DMS 273 treated with DMSO at 0.1 percent for 48 hours (cell line): ENCODE data around the gene ATP8B4.

ENCODE experiments used
- DNase-seq: peaks from one replicate; lab custom pipeline; 2025; lab: John Stamatoyannopoulos, UW

The ATP8B4 gene

DNA sequence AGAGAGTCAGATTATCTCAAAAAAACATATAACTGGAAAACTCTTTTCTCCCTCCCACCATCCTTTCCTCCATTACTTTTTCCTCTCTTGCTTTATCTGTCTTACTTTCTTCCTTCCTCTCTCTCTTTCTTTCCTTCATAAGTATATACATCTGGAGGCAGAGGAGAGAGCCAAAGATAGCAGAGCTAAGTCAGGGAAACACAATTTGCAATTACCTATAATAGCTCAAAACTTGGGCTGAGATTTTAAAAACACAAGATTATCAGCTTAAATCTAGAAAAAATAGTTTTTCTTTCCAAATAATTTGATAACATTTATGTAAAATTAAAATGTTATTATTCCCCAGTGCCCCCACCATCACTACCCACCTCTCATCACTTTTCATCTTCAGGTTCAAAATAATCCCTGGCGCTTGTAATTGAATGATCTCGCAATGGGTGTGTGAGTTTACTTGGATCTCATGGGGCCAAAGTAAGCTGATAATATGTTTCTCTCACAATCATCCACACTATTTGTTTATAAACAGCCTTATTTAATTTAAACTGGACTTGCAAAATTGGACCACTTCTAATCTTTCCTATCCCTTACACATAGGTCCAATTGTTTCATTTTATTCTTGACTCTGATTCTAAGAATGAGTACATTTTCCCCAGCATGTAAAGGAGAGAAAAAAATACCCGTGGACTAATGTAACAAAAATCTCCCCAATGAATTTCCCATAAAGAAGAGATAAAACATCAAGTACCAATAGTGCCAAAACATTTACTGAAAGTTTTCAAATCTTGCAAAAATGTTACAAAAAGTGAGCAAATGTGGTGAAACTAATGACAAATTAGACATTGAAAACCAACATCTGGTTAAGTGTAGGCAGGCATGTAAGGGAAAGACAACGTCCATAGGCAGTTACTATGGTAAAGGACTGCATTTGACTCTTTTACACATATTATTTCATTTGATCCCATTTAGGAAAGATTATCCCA lies 261.2 kb downstream of the ATP8B4 start:
- no peak for DNase-seq

DNA sequence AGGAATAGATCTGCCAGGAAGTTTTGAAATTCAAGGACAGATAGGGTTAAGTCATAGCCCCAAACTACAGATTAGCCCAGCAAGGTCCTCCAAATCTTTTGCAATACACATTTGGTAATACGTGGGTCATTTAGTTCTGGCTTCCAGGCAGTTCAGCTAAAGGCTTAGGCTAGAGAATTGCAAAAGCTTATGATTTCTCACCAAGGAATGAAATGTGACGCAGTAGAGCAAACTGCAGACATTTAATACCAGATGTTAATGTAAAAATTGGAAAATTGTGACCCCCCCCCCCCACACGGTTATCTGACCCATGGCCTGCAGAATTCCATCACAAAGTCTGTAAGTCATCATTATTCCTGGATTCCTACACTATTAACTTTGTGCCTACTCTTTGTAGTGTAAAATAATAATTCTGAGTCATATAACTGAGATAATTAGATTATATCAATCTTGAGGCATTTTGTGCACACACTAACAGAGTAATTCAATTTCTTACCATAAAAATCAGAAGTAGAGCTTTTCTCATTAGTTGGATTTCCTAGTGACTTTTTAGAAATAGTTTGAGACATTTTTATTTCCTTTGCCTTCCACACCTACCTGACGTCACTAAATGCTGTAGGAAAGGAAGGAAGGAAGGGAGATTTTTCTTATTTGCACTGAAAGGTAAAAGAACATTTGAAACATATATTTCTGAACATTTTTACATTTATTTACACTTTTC lies 263.0 kb downstream of the ATP8B4 start:
- no peak for DNase-seq

DNA sequence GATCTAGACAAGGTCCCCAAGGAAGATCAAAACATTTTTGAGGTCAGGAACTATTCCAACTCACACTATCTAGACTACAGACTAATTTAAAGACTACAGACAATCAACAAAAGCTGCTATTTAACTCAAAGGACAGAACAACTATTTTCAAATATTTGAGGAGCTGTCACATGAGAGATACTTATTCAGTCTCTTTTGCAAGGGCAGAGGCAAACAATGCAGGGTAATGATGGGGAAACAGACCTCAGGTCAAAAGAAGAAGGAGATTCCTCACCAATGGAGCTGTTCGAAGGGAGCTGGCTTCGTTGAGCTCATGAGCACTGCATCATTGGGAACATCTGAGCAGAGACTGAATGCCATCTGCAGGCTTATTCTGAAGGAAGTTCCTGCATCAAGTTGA lies 266.3 kb downstream of the ATP8B4 start:
- DNase-seq, result no peak

DNA sequence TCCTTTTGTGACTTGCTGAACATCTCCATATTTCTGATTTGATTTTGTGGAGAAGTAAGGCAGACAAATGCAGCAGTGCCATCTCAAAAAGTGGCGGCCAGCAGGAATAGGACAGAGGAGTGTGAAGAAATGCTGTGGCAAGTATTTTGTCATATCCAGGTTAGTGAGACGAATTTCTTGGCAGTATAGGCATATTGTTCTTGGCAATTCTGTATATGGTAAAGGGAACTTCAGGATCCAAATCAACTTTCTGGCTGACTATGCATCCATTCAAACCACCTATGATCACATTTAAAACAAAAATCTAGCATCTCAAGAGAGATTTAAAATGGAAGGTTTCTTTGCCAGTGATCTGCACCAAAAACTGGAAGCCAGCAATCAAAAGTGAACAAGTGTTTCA lies 270.2 kb downstream of the ATP8B4 start:
- no peak for DNase-seq

DNA sequence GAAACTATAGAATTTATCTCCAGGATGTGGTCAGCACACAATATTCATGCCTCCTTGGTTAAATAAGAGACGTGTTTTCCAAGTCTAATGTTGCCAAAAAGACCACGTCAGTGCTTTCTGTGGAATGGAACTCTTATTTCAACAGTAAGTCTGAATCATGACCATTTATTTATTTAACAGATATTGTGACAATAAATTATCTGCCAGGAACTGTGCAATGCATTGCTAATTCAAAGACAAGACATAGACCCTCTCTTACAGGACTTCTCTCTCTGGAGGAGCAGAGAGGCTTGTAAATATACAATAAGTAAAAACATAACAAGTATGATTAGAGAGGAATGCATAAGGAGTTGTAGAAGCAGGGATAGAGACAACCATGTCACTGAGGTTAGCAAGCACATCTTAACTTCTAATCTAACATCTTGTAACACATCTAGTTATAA lies 270.7 kb downstream of the ATP8B4 start:
- no peak for DNase-seq

DNA sequence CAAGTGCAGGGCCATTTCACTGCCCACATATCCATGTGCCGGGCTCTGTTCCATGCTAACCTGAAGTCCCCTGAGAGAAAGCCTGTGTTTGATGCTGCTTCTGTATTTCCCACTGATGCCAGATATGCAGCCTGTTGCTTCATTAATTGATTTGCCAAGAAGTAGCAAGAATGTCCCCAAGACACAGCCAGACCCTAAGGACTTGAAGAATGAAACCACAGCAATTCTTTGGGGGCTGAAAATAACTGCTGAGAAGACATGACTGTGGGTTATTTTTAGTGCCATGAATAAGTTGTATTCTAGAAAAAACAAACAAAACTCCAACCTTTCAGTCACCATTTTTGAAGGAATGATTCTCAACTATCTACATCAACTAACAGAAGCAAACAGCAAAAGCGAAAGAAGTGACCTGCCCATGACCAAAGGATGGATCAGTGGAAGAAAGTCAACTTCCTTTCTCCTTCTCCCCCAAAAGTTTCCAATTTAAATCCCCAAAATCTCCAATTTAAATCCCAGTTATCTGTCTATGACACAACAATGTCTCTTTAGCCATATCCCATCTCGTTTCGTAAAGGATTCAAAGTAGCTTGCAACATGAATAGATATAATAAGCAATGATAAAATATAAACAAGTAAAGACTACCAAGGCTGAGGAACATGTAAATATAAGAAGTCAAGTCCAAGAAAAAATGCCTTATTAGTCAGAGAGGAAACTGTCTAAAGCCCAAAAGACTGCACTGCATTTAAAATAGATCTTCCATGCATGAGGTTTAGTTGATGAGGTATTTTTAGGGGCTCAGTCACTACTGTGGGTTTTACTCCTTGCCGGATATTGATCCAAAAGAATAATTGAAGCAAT lies 271.4 kb downstream of the ATP8B4 start:
- DNase-seq, result no peak

DNA sequence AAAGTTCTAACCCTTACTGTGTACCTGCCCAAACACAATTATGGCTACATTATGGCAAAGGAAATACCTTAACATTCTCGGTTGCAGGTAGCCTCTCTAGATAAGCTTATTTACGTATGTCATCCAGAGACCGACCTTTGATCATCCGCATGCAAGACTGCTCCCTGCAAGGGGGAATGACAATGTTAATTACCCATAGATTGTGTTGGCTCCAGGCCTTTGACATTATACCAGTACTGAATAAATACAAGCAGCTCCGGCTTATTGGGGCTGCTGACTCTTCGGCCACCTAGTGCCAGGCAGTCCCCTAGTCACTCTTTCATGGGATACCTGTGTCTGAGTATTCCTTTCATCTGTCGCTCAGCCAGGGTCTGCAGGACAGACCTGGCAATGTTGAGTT lies 274.6 kb downstream of the ATP8B4 start:
- DNase-seq, result no peak

DNA sequence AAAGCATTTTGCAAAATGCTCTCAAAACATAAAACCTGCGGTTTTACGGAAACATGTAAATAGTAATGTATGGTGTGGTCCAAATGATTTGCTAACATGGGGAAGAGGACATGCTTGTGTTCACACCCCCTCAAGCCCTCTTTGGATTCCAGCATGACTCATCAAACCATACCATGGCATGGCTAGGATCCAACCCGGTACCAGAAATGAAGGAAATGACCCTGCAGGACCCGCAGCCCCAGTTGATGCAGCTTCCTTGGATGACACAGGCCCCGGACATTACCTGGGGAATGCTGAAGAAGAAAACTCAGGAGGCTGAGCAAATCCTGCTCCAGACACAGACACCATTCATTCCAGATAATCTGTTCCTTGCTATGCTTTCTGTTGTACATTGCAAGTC lies 275.3 kb downstream of the ATP8B4 start:
- no peak for DNase-seq

DNA sequence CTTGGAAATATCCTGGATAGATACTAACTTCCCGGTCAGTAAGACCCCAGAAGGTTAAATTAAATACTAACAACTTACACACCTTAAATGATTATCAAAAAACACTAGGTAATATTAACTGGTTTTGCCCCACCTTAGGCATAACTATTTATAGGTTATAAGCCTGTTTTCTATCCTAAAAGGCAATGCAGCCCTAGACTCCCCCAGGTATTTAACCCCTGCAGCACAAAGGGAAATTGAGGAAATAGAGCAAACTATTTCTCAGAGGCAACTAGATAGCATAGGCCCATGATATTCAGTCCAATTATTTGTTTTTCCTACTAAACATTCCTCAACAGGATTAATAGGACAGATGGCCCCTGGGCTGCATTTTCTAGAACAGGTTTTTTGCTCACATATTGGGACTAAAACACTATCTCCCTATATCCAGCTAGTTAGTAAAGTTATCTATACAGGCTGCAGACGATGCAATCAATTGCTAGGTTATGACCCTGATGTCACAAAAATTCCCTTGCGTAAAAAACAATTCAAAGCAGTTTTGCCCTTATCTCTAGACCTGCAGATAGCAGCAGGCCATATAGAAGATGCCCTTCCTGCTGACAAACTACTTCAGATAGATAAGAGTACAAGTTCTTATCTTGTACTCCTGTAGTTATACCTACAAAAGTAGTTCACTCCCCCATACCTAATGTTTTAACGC lies 276.9 kb downstream of the ATP8B4 start:
- no peak for DNase-seq

DNA sequence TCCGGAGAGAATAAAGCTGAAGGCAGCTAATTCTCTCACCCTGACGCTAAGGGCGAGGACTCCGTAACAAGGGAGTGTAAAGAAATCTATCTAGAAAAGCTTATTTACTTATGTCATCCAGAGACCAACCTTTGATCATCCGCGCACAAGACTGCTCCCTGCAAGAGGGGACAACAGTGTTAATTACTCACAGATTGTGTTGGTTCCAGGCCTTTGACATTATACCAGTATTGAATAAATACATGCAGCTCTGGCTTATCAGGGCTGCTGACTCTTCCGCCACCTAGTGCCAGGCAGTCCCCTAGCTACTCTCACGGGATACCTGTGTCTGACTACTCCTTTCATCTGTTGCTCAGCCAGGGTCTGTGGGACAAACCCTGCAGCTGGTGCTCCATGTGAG lies 286.5 kb downstream of the ATP8B4 start:
- DNase-seq, result no peak

DNA sequence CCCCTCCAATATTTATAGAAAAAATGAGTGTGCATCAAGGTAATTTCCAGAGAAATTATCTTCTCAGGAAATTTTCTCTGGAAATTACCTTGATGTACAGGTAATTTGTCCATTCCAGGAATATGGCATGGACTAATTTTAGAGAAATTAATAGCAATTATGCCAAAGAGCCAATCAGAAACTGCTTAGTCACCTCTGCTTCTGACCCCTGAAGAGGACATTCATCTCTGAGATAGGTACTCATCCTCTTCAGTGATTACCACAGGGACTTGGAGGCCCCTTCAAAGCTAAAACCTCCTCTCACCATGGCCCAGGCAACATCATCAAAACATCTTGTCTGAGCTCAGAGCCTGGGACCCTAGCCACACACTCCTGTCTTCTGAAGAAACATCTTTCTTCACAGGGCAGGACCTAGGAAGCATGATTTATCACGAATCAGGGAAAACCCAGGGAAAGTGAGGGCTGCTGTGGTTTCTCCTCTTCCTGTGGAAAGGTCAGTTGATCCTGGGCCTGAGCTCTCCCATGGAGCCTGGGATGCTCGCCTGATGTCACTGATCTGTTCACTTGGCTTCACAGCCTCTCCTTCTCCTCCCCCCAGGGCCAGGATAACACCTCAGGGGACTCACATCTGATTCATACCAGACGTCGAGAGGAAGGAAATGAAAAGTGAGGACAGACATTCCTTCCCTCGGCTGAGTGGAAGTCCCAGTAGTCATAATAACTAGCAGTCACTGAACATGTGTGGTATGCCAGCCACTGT lies 287.6 kb downstream of the ATP8B4 start:
- no peak for DNase-seq

DNA sequence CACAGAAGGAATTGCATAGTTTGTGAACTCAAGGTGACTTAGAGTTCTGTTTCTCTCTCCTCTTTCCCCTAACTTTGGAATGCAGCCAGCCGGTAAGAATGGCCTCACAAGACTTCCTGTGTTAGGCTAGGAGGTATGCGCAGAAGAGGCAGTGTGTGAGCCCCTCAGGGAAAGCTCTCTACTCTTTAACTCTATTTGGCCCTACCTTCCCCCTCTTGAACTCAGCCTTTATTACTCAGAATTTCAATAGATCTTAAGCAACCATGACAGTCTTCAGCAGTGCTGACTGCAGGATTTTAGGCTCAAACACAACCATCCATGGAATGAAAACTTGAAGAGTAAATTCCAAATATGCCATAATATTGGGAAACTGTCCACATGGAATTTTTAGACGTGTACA lies 288.6 kb downstream of the ATP8B4 start:
- DNase-seq, result no peak

DNA sequence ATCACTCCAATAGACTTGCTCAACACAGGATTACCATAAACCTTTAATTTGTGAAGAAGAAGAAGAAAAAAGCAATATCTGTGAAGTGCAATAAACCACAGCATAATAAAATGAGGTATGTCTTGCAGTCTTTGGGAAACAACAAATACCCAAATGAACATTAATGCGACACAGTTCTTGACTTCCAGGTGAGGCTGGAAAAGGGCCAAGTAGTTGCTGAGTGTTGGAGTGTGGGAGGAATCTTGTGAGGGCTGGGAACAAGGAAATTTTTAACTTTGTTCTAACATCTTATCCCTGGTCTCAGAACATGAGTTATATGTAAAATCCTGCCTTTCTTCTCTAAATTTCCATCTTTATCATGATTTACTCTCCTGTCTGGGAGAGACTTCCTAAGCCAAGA lies 291.7 kb downstream of the ATP8B4 start:
- no peak for DNase-seq

DNA sequence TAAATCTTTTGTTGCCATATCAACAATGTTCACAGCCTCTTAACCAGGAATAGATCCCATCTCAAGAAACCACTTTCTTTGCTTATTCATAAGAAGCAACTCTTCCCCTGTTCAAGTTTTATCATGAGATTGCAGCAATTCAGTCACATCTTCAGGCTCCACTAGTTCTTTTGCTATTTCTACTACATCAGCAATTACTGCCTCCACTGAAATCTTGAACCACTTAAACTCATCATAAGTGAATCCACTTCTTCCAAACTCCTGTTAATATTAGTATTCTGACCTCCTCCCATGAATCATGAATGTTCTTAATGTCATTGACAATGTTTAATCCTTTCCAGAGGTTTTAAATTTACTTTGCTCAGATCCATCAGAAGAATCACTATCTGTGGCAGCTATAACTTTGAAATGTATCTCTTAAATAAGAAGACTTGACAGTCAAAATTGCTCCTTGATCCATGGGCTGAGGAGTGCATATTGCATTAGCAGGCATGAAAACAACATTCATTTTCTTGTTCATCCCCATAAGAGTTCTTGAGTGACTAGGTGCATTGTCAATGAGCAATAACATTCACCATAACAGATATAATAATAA lies 292.3 kb downstream of the ATP8B4 start:
- DNase-seq, result no peak

DNA sequence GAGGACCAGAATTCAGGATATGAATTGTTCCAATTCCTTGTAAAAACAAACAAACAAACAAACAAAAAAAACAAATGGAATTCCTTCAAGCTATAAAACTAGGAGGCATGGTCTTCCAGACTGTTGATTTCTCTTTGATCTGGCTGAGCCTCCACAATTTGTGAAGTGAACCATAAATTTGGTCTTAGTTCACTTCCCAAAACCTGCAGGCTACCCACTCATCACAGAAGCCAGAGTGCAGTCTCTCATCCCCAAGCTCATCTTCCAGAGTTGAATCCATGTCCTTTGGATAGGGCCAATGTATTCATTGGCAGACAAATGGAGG lies 294.3 kb downstream of the ATP8B4 start:
- DNase-seq, result no peak

DNA sequence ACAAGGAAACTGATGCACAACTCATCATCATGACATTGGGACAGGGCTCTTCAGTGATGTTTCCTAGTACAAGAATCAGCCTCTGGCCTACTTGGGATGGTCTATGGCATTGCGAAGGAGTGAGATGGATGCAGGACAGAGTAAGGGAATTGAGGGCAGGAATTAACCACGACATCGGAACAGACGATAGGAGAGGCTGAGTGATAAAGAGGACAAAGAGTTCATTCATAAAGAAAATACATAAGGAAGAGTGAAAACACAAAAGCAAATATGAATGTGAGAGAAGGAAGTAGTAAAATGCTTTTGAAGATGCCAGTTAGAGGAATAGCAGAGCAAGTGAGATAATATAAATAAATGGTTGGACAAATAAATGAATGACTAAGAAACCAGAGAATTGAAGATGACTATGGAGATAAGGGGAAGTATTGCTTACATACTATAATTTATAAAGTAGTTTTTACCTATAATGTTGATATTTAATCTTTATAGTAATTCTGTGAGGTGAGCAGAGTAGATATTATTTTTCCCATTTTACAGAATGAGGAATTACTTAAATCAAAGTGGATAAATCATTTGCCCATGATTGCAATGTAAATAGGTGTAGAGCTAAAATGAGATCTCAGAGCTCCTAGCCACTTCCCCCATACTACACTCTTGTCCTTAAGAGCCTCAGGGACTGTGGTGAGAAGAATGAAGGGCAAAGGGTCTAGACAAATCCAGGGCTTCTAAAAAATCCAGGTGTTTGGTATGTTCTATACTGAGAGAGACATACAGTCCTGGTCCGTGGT lies 294.9 kb downstream of the ATP8B4 start:
- no peak for DNase-seq

DNA sequence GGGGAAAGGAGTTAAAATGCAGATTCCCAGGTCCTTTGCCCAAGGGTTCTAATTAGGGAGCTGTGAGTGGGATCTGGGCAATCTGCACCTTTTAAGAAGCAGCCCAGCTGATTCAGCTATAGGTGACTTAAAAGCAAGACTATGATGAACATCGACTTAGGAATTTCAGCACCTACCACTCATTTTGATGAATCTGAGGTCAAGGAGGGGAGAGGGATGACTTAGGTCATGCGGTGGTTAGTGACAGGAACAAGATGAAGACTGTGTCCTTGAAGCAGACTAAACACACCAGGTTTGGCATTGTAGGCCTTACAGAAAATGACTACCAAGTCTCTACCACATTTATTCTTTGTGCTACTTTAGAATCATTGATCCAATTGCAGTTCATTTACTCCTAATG lies 301.9 kb downstream of the ATP8B4 start:
- DNase-seq, result no peak

DNA sequence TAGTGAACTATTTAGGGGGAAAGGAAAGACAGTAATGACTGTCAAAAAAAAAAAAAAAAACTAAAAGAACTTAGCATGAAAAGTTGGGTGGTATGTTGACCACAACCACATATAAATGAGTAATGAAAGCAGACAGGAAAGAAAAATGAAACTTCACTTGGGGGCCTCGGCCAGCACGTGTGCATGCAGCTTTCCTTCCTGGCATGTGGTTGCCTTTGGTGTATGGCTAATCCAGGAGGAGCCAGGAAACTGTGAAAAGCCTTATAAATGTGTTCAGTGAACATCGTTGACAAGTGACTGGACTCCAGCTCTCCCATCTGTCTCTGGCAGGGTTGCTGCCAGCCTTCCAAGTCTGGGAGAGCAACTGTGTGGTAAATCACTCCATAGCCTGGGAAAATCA lies 303.1 kb downstream of the ATP8B4 start:
- DNase-seq, result no peak

DNA sequence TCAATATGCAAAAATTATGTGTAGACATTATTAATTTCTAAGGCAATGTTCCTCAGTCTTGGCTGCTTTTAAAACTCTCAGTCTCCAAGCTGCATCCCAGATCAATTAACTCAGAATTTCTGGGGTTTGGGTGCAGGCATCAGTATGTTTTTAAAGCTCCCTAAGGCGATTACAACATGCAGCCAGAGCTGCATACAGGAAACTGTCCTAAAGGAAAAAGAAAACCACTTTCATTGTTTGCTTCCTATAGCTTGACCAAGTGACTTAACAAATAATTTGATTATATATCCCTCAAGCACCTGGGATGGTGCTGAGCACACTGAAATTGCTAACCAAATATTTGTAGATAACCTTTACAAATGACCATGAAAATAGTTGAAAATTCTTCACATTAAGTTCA lies 303.5 kb downstream of the ATP8B4 start:
- DNase-seq, result no peak

DNA sequence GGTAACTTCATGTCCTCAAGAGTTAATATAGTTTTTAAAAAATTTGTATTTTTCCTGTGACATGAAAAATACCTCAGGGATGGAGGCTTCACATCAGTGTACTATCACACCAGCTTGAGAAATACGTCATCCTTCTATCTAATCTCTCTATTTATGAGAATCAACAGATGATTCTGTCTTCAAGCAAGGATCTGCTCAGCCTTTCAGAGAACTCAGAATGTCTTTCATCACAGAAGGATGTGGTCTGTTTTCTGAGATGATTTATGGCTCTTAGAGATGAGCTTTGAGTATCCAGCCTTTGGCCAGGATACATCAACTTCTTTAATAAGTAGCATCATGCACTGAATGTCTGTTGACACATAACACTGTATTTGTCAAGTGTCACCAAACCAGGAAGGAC lies 304.3 kb downstream of the ATP8B4 start:
- DNase-seq, result no peak
